Body of pancreas (tissue), 4 donors: ENCODE measurements around the gene TXNRD2. TPM values are rescaled to one million over a fixed set of nuclear protein-coding genes. Genes with fewer than 3 reads are reported as not detected.

Source experiments
- ATAC-seq: fragments of 150-250 bp; one replicate; pipeline ENCODE4 v1.9.1; 2016
- DNase-seq, 4 donors: peaks; one replicate each; pipeline ENCODE4 v3.0.0-alpha.2; 2019
- H3K27ac ChIP-seq, 4 donors: fragments of 200-600 bp; sonication (generic); 1 replicate in 3 of 4; 2 replicates in 1 of 4; pipeline versions ENCODE4 v1.5.1 to v1.6.1; 2016 to 2019; ENCODE audit warnings: mild to moderate bottlenecking in 1 of 4, mixed read lengths in 1 of 4, moderate library complexity in 1 of 4
- H3K27me3 ChIP-seq, 2 donors: fragments of 200-600 bp; sonication (generic); one replicate each; pipeline ENCODE4 v1.6.0; 2016; ENCODE audit warnings: mild to moderate bottlenecking in 1 of 2
- H3K36me3 ChIP-seq, 2 donors: fragments of 200-600 bp; sonication (generic); replicated peaks in 1 of 2; 2 replicates each; pipeline ENCODE4 v1.5.1; 2016; ENCODE audit warnings: low read depth in 2 of 2; ENCODE audit not compliant: insufficient read depth in 1 of 2
- H3K4me1 ChIP-seq: fragments of 200-600 bp; sonication (generic); one replicate; pipeline ENCODE4 v1.6.0; 2016
- H3K4me3 ChIP-seq, 2 donors: fragments of 200-600 bp; sonication (generic); 1 replicate in 1 of 2; 2 replicates in 1 of 2; pipeline ENCODE4 v1.5.1; 2016 to 2019
- H3K9me3 ChIP-seq, 3 donors: fragments of 200-600 bp; sonication (generic); 1 replicate in 2 of 3; 2 replicates in 1 of 3; pipeline ENCODE4 v1.5.1; 2016
- CTCF ChIP-seq, 7 experiments: fragments of 450-650 bp in 4 of 7; fragments of 200-600 bp in 3 of 7; sonication (generic) in 3 of 7; IDR thresholded peaks; one replicate each; pipeline ENCODE4 v1.5.1; 2016 to 2019; ENCODE audit warnings: antibody characterized with exemption in 7 of 7
- POLR2A ChIP-seq, 3 donors: fragments of 450-650 bp; IDR thresholded peaks; one replicate each; pipeline ENCODE4 v1.6.1; 2016; ENCODE audit warnings: antibody characterized with exemption in 3 of 3, mild to moderate bottlenecking in 2 of 3
- WGBS, 2 donors: methylation state at CpG; one replicate each; pipeline ENCODE4 v1.1.5; 2017; 5-methylcytosine and 5-hydroxymethylcytosine counted together
- intact Hi-C: fragments of 100-400 bp; cut with DNase I; formaldehyde crosslinking; loops from one replicate; pipeline ENCODE4 v1.15.1; 2023
- total RNA-seq, 2 donors: library from RNA; depleted of rRNA; stranded (reverse); fragments of >200 nt; gene quantifications; one replicate each; pipeline ENCODE4 v1.1.0, GENCODE V29; 2016

The TXNRD2 gene
- total RNA-seq, 2 donors from 2014 or later, result 22.1 to 23.6 TPM

GRCh38 chr22:19980766-19981165 lies 39.1 kb upstream of the TXNRD2 start:
- no peaks in the 10 kb centered on the region for H3K27me3 ChIP-seq
- H3K9me3 ChIP-seq, result no peaks in the 10 kb centered on the region
- H3K27ac ChIP-seq, result no peak overlapping the region
- H3K4me3 ChIP-seq, result no peak overlapping the region
- H3K4me1 ChIP-seq, result peaks cover 12% of the 10 kb centered on the region
- WGBS, 2 donors, result 87 to 100% methylated on average over 2 to 7 of the region's 7 CpGs
- H3K36me3 ChIP-seq, result no peaks in the 10 kb centered on the region
- DNase-seq, result no peak
- ATAC-seq, result no peak
- intact Hi-C loops, result no loop called here
- no peak for TF ChIP-seq CTCF (IDR thresholded peaks at IDR 0.05)
- TF ChIP-seq POLR2A (IDR thresholded peaks at IDR 0.05), result no peak

GRCh38 chr22:19979712-19980493 lies 38.3 kb upstream of the TXNRD2 start:
- TF ChIP-seq CTCF (IDR thresholded peaks at IDR 0.05), result no peak
- no peak for TF ChIP-seq POLR2A (IDR thresholded peaks at IDR 0.05)
- DNase-seq (no peak), ATAC-seq (no peak)
- intact Hi-C loops, result loop anchor here (10.0 kb wide), 1 partner anchor 315 kb away; no protein-coding TSS in a partner anchor
- 78 to 93% methylated on average over 6 to 41 of the region's 52 CpGs for WGBS, 2 donors
- Histone ChIP-seq H3K36me3 (no peaks in the 10 kb centered on the region), H3K4me3 (no peak overlapping the region), H3K4me1 (peaks cover 4% of the 10 kb centered on the region), H3K27ac (no peak overlapping the region), H3K9me3 (no peaks in the 10 kb centered on the region), H3K27me3 (no peaks in the 10 kb centered on the region)

- Histone ChIP-seq H3K36me3 (no peaks in the 10 kb centered on the region), H3K4me1 (no peaks in the 10 kb centered on the region), H3K27me3 (no peaks in the 10 kb centered on the region), H3K9me3 (no peaks in the 10 kb centered on the region), H3K27ac (no peak overlapping the region), H3K4me3 (no peak overlapping the region)
- ATAC-seq (no peak), DNase-seq (no peak)
- intact Hi-C loops, result loop anchor here (10.0 kb wide), 1 partner anchor 316 kb away; no protein-coding TSS in a partner anchor
- 91 to 94% methylated on average over 9 to 17 of the region's 17 CpGs for WGBS, 2 donors
- TF ChIP-seq CTCF (IDR thresholded peaks at IDR 0.05) (no peak), POLR2A (IDR thresholded peaks at IDR 0.05) (no peak)
These were observed 37.1 kb upstream of the TXNRD2 start for GRCh38 chr22:19978748-19979147.

- WGBS, 2 donors, result 90 to 94% methylated on average over 19 to 29 of the region's 32 CpGs
- intact Hi-C loops, result loop anchor here (10.0 kb wide), 1 partner anchor 317 kb away; no protein-coding TSS in a partner anchor
These were observed 36.0 kb upstream of the TXNRD2 start for GRCh38 chr22:19977296-19978243.

More at GRCh38 chr22:19977296-19978243, 36.0 kb upstream of the TXNRD2 start:
- TF ChIP-seq POLR2A (IDR thresholded peaks at IDR 0.05) (no peak), CTCF (IDR thresholded peaks at IDR 0.05) (no peak)
- H3K4me3 ChIP-seq, result no peak overlapping the region
- no peaks in the 10 kb centered on the region for H3K27me3 ChIP-seq
- DNase-seq (no peak), ATAC-seq (no peak)
- no peaks in the 10 kb centered on the region for H3K9me3 ChIP-seq
- H3K27ac ChIP-seq, result no peak overlapping the region
- H3K36me3 ChIP-seq, result no peaks in the 10 kb centered on the region
- no peaks in the 10 kb centered on the region for H3K4me1 ChIP-seq
